Activated T-cell treated with anti-CD3 and anti-CD28 coated beads, Interleukin-2, amount 50 U/mL, for 72 hours (primary cell): ENCODE data around the gene NT5DC4. TPM values are rescaled to one million over a fixed set of nuclear protein-coding genes. Genes with fewer than 3 reads are reported as not detected.
A peak's percentile ranks its signal among the peaks of the same experiment; 100 is the strongest.

Source experiments
- ATAC-seq, 2 donors: fragments of 150-1000 bp; cut with Tn5 transposase; replicated peaks in 1 of 2; 2 replicates each; pipeline ENCODE4 v1.10.0; 2021; ENCODE audit warnings: moderate library complexity in 2 of 2, mild to moderate bottlenecking in 1 of 2
- DNase-seq, 2 donors: peaks; one replicate each; pipeline ENCODE4 v3.0.0; 2021 to 2022; ENCODE audit warnings: mixed read lengths in 1 of 2
- H3K27ac Mint-ChIP-seq: one replicate; pipeline ENCODE4 v1.8.0; 2022; ENCODE audit warnings: mild to moderate bottlenecking, moderate library complexity, mixed read lengths
- H3K27me3 Mint-ChIP-seq: one replicate; pipeline ENCODE4 v1.8.0; 2022; ENCODE audit warnings: low read depth, mixed read lengths
- H3K36me3 Mint-ChIP-seq, 2 donors: one replicate each; pipeline ENCODE4 v1.8.0; 2022; ENCODE audit warnings: mixed read lengths in 2 of 2, mild to moderate bottlenecking in 1 of 2; ENCODE audit not compliant: insufficient read depth in 2 of 2
- H3K4me1 Mint-ChIP-seq: one replicate; pipeline ENCODE4 v1.8.0; 2022; ENCODE audit warnings: low read depth, mixed read lengths
- H3K4me3 Mint-ChIP-seq, 2 donors: one replicate each; pipeline ENCODE4 v1.8.0; 2022; ENCODE audit warnings: mild to moderate bottlenecking in 2 of 2, mixed read lengths in 2 of 2, moderate library complexity in 2 of 2
- H3K9me3 Mint-ChIP-seq, 2 donors: one replicate each; pipeline ENCODE4 v1.8.0; 2022; ENCODE audit warnings: mixed read lengths in 2 of 2
- total RNA-seq, 2 donors: library from RNA; stranded (reverse); gene quantifications; one replicate each; pipeline ENCODE4 v1.2.3, GENCODE V29; 2022

NT5DC4 gene
- total RNA-seq, 2 donors from 2014 or later = 1.2 TPM; not detected in 1

GRCh38 chr2:112688086-112688880 is 32.5 kb upstream of the NT5DC4 start:
- ATAC-seq = no peak
- no peak overlapping the region for H3K27ac Mint-ChIP-seq

GRCh38 chr2:112690853-112691401 is 29.9 kb upstream of the NT5DC4 start:
- ATAC-seq = peak; percentile 60 to 65
- Mint-ChIP-seq H3K9me3 (no peaks in the 10 kb centered on the region), H3K4me1 (peaks cover 36% of the 10 kb centered on the region), H3K36me3 (no peaks in the 10 kb centered on the region), H3K27me3 (no peaks in the 10 kb centered on the region), H3K27ac (no peak overlapping the region), H3K4me3 (peak overlapping the region; percentile 68 to 76)
- peak; percentile 70 to 75 for DNase-seq

More at GRCh38 chr2:112688086-112688880, 32.5 kb upstream of the NT5DC4 start:
- no peak for DNase-seq
- Mint-ChIP-seq H3K4me3 (no peak overlapping the region), H3K36me3 (no peaks in the 10 kb centered on the region), H3K9me3 (no peaks in the 10 kb centered on the region), H3K4me1 (peaks cover 31% of the 10 kb centered on the region), H3K27me3 (no peaks in the 10 kb centered on the region)

GRCh38 chr2:112691881-112692281 is 28.9 kb upstream of the NT5DC4 start:
- ATAC-seq = peak in 1 of 2 donors; percentile 5
- H3K27ac Mint-ChIP-seq = peak overlapping the region; percentile 27

GRCh38 chr2:112692495-112692911 is 28.3 kb upstream of the NT5DC4 start:
- ATAC-seq (peak; percentile 92 to 93), DNase-seq (peak; percentile 72 to 82)
- no peaks in the 10 kb centered on the region for H3K9me3 Mint-ChIP-seq
- H3K36me3 Mint-ChIP-seq = no peaks in the 10 kb centered on the region
- H3K27me3 Mint-ChIP-seq = no peaks in the 10 kb centered on the region
- peak overlapping the region; percentile 66 to 82 for H3K4me3 Mint-ChIP-seq
- H3K27ac Mint-ChIP-seq = peak overlapping the region; percentile 66
- peaks cover 36% of the 10 kb centered on the region for H3K4me1 Mint-ChIP-seq

More at GRCh38 chr2:112691881-112692281, 28.9 kb upstream of the NT5DC4 start:
- no peak for DNase-seq
- Mint-ChIP-seq H3K9me3 (no peaks in the 10 kb centered on the region), H3K27me3 (no peaks in the 10 kb centered on the region), H3K4me3 (peak overlapping the region; percentile 8 to 66), H3K36me3 (no peaks in the 10 kb centered on the region), H3K4me1 (peaks cover 36% of the 10 kb centered on the region)

GRCh38 chr2:112692918-112693317 is 27.9 kb upstream of the NT5DC4 start:
- H3K4me3 Mint-ChIP-seq = peak overlapping the region; percentile 66 to 82
- H3K36me3 Mint-ChIP-seq = no peaks in the 10 kb centered on the region
- ATAC-seq (peak; percentile 67 to 69), DNase-seq (peak; percentile 67 to 71)
- H3K27ac Mint-ChIP-seq = peak overlapping the region; percentile 66
- no peaks in the 10 kb centered on the region for H3K27me3 Mint-ChIP-seq
- H3K9me3 Mint-ChIP-seq = no peaks in the 10 kb centered on the region
- H3K4me1 Mint-ChIP-seq = peaks cover 36% of the 10 kb centered on the region

- H3K27ac Mint-ChIP-seq = no peak overlapping the region
- H3K9me3 Mint-ChIP-seq = no peaks in the 10 kb centered on the region
- peaks cover 36% of the 10 kb centered on the region for H3K4me1 Mint-ChIP-seq
- no peak for ATAC-seq
- no peaks in the 10 kb centered on the region for H3K36me3 Mint-ChIP-seq
- no peak for DNase-seq
- no peaks in the 10 kb centered on the region for H3K27me3 Mint-ChIP-seq
- no peak overlapping the region for H3K4me3 Mint-ChIP-seq
Observed at GRCh38 chr2:112693596-112693995, 27.2 kb upstream of the NT5DC4 start.

- Mint-ChIP-seq H3K4me1 (peaks cover 36% of the 10 kb centered on the region), H3K27me3 (no peaks in the 10 kb centered on the region), H3K9me3 (no peaks in the 10 kb centered on the region), H3K4me3 (no peak overlapping the region), H3K36me3 (no peaks in the 10 kb centered on the region), H3K27ac (no peak overlapping the region)
- DNase-seq (no peak), ATAC-seq (no peak)
Observed at GRCh38 chr2:112694182-112694581, 26.6 kb upstream of the NT5DC4 start.

- H3K27me3 Mint-ChIP-seq = peaks cover 14% of the 10 kb centered on the region
Observed at GRCh38 chr2:112698834-112699515, 21.8 kb upstream of the NT5DC4 start.

GRCh38 chr2:112699984-112700667 is 20.7 kb upstream of the NT5DC4 start:
- Mint-ChIP-seq H3K27ac (no peak overlapping the region), H3K27me3 (peaks cover 14% of the 10 kb centered on the region), H3K4me3 (no peak overlapping the region), H3K9me3 (no peaks in the 10 kb centered on the region), H3K36me3 (no peaks in the 10 kb centered on the region), H3K4me1 (peaks cover 7% of the 10 kb centered on the region)
- no peak for DNase-seq
- no peak for ATAC-seq

More at GRCh38 chr2:112698834-112699515, 21.8 kb upstream of the NT5DC4 start:
- Mint-ChIP-seq H3K4me3 (no peak overlapping the region), H3K36me3 (no peaks in the 10 kb centered on the region), H3K9me3 (no peaks in the 10 kb centered on the region), H3K4me1 (peaks cover 7% of the 10 kb centered on the region), H3K27ac (no peak overlapping the region)
- ATAC-seq (no peak), DNase-seq (no peak)

GRCh38 chr2:112701052-112701451 is 19.8 kb upstream of the NT5DC4 start:
- Mint-ChIP-seq H3K9me3 (no peaks in the 10 kb centered on the region), H3K4me3 (no peak overlapping the region), H3K27me3 (peaks cover 19% of the 10 kb centered on the region), H3K4me1 (peaks cover 14% of the 10 kb centered on the region), H3K36me3 (no peaks in the 10 kb centered on the region), H3K27ac (peak overlapping the region; percentile 42)
- ATAC-seq (no peak), DNase-seq (no peak)

- H3K4me1 Mint-ChIP-seq = peaks cover 40% of the 10 kb centered on the region
- no peaks in the 10 kb centered on the region for H3K36me3 Mint-ChIP-seq
- H3K27me3 Mint-ChIP-seq = peaks cover 25% of the 10 kb centered on the region
- no peaks in the 10 kb centered on the region for H3K9me3 Mint-ChIP-seq
- H3K27ac Mint-ChIP-seq = no peak overlapping the region
- ATAC-seq (no peak), DNase-seq (no peak)
- no peak overlapping the region for H3K4me3 Mint-ChIP-seq
Observed at GRCh38 chr2:112703684-112704083, 17.1 kb upstream of the NT5DC4 start.

- no peak overlapping the region for H3K4me3 Mint-ChIP-seq
- no peak for ATAC-seq
- no peak for DNase-seq
- H3K36me3 Mint-ChIP-seq = no peaks in the 10 kb centered on the region
- peaks cover 47% of the 10 kb centered on the region for H3K4me1 Mint-ChIP-seq
- peaks cover 23% of the 10 kb centered on the region for H3K27me3 Mint-ChIP-seq
- H3K27ac Mint-ChIP-seq = no peak overlapping the region
- H3K9me3 Mint-ChIP-seq = no peaks in the 10 kb centered on the region
Observed at GRCh38 chr2:112705575-112705974, 15.2 kb upstream of the NT5DC4 start.
